Nephron (organoid): ENCODE results near the gene PKHD1.

Experiments
- H3K27ac Mint-ChIP-seq, 3 experiments: 2 replicates each; pipeline ENCODE4 v1.8.0; 2020; ENCODE audit warnings: mixed read lengths in 3 of 3, mild to moderate bottlenecking in 2 of 3, moderate library complexity in 1 of 3
- H3K27me3 Mint-ChIP-seq: 2 replicates; pipeline ENCODE4 v1.8.0; 2021; ENCODE audit warnings: low read depth, mild to moderate bottlenecking, moderate library complexity, mixed read lengths
- H3K36me3 Mint-ChIP-seq: 2 replicates; pipeline ENCODE4 v1.8.0; 2020; ENCODE audit warnings: low read depth, mixed read lengths
- H3K4me1 Mint-ChIP-seq: 2 replicates; pipeline ENCODE4 v1.8.0; 2020; ENCODE audit warnings: mixed read lengths
- H3K4me3 Mint-ChIP-seq, 3 experiments: 2 replicates each; pipeline ENCODE4 v1.8.0; 2020; ENCODE audit warnings: mild to moderate bottlenecking in 3 of 3, mixed read lengths in 3 of 3, moderate library complexity in 2 of 3
- H3K9me3 Mint-ChIP-seq: 2 replicates; pipeline ENCODE4 v1.8.0; 2020; ENCODE audit warnings: mixed read lengths
- TF ChIP-seq, protein P1 (sequence below), 3 experiments: fragments of 200-600 bp; sonication (generic); IDR thresholded peaks; one replicate each; pipeline ENCODE4 v1.5.0; 2021; ENCODE audit warnings: antibody characterized with exemption in 3 of 3; ENCODE audit not compliant: unreplicated experiment in 3 of 3

Gene PKHD1

DNA sequence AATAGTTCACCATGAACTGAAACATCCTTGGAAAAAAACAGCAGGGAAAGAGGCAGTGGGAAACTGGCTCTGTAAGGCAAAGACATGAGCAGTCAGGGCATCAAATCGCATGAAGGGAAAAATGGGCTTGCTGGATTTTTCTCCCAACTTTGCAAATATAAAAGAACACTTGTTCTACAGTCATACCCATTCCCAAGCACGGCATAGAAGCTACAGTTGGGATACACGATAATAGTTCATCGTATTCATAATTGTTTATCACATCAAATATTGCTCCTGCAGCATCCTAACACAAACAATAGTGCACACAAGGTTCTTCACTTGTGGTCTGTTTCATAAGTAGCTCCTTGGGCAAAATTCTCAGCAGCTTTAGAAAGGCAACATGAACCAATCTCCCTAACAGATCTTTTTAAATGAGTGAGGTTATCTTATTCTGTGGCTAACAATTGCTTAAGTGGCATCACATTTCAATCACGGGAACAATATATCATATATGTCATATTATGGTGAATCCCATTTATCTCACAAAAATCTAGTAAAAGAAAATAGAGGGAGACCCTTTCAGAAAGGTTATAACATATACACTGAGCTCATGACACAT is 243.9 kb downstream of the PKHD1 start:
- H3K4me1 Mint-ChIP-seq = peaks cover 51% of the 10 kb centered on the region
- peaks cover 2% of the 10 kb centered on the region for H3K9me3 Mint-ChIP-seq
- H3K36me3 Mint-ChIP-seq = peaks cover 6% of the 10 kb centered on the region
- peak overlapping the region in 1 of 3 experiments; percentile 65 for H3K27ac Mint-ChIP-seq
- TF ChIP-seq, protein P1, sequence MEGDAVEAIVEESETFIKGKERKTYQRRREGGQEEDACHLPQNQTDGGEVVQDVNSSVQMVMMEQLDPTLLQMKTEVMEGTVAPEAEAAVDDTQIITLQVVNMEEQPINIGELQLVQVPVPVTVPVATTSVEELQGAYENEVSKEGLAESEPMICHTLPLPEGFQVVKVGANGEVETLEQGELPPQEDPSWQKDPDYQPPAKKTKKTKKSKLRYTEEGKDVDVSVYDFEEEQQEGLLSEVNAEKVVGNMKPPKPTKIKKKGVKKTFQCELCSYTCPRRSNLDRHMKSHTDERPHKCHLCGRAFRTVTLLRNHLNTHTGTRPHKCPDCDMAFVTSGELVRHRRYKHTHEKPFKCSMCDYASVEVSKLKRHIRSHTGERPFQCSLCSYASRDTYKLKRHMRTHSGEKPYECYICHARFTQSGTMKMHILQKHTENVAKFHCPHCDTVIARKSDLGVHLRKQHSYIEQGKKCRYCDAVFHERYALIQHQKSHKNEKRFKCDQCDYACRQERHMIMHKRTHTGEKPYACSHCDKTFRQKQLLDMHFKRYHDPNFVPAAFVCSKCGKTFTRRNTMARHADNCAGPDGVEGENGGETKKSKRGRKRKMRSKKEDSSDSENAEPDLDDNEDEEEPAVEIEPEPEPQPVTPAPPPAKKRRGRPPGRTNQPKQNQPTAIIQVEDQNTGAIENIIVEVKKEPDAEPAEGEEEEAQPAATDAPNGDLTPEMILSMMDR (IDR thresholded peaks at IDR 0.05; ENCODE audit: unreplicated experiment in 3 of 3) = no peak
- H3K4me3 Mint-ChIP-seq = no peak overlapping the region
- H3K27me3 Mint-ChIP-seq = no peaks in the 10 kb centered on the region

DNA sequence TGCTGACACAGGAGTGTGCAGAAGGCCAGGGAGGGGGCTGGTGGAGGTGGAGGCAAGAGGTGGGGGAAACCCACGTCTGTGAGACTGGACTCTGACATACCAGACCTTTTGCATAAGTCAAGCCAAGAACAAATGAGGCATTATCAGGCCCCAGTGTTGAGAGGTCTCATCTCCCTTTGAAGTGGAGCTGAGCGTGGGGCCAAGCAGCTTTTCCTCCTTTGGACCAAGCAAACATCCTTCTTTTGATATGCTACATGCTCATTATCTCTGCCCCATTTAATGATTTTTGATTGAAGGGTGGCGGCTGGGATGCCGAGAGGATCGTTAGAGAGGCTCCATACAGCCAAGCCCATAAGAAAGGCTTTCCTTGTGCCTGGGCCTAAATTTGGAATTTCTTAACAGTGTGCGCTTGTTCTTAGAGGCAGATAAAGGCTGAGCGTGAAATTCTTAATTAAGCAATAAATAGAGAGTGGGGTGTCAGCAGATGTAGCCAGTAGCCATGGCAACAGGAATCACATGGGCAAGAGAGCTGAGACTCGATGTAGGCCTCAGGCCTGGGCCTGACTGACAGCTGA is 244.5 kb downstream of the PKHD1 start:
- Mint-ChIP-seq H3K36me3 (peaks cover 4% of the 10 kb centered on the region), H3K4me3 (no peak overlapping the region), H3K27me3 (no peaks in the 10 kb centered on the region), H3K27ac (peak overlapping the region; percentile 3 to 65 (median 52)), H3K4me1 (peaks cover 51% of the 10 kb centered on the region), H3K9me3 (no peaks in the 10 kb centered on the region)
- TF ChIP-seq, protein P1 (IDR thresholded peaks at IDR 0.05; ENCODE audit: unreplicated experiment in 3 of 3) = no peak

DNA sequence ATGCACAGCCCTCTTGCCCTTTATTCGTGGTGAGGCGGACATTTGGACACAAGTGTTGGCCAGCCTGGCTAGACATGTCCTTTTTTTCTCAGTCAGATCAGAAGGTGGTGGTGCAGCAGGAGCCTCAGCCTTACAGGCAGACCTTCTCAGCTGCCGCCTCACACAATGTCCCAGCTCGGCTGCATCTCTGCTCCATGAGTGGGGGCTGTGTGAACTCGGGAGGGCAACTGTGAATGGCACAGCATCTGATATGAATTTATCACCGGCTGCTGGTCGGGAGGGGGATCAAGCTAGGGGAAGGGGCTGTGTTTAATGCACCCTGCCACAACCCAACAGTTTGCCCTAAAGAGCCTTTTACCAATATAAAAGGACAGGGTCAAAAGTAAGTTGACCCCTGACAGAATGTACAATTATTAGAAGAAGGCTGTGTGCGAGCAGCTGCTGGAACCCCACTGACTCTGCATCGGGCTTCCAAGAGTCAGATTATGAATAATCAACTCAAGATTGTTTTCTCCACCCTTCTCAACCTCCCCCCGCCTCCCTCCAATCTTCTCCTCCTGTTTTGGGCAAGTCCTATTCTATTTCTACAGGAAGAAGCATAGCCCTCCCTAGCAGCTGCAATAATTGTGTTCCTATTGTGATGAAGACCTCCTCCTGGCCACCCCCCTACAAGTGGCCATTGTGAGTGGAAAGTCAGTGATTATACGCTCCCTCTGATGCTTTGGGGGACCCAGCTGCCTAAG is 245.2 kb downstream of the PKHD1 start:
- Mint-ChIP-seq H3K4me3 (no peak overlapping the region), H3K27me3 (no peaks in the 10 kb centered on the region), H3K9me3 (no peaks in the 10 kb centered on the region), H3K27ac (peak overlapping the region; percentile 3 to 65 (median 52)), H3K4me1 (peaks cover 51% of the 10 kb centered on the region), H3K36me3 (no peaks in the 10 kb centered on the region)
- TF ChIP-seq, protein P1 (IDR thresholded peaks at IDR 0.05; ENCODE audit: unreplicated experiment in 3 of 3) = no peak

DNA sequence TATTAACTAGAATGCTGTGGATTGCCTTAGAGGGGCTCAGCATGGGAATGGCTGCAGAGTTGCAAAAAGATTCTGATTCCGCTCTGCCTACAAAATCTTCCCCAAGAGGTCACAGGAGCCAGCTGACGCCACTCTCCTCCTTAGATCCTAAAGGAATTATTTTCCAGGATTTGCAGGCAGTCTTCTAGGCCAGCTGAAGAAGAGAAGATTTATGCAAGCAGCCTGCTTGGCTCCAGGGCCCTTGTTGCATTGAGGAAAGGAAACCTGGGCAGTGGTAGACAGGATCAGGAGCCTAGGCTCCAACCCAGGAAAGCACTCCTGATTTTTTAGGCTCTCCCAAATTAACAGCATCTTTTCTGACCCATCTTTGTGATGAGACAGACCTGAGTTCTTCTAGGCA is 245.8 kb downstream of the PKHD1 start:
- H3K4me1 Mint-ChIP-seq = peaks cover 51% of the 10 kb centered on the region
- H3K9me3 Mint-ChIP-seq = no peaks in the 10 kb centered on the region
- H3K4me3 Mint-ChIP-seq = no peak overlapping the region
- H3K27me3 Mint-ChIP-seq = no peaks in the 10 kb centered on the region
- peak overlapping the region in 2 of 3 experiments; percentile 52 to 65 for H3K27ac Mint-ChIP-seq
- TF ChIP-seq, protein P1 (IDR thresholded peaks at IDR 0.05; ENCODE audit: unreplicated experiment in 3 of 3) = no peak
- no peaks in the 10 kb centered on the region for H3K36me3 Mint-ChIP-seq

DNA sequence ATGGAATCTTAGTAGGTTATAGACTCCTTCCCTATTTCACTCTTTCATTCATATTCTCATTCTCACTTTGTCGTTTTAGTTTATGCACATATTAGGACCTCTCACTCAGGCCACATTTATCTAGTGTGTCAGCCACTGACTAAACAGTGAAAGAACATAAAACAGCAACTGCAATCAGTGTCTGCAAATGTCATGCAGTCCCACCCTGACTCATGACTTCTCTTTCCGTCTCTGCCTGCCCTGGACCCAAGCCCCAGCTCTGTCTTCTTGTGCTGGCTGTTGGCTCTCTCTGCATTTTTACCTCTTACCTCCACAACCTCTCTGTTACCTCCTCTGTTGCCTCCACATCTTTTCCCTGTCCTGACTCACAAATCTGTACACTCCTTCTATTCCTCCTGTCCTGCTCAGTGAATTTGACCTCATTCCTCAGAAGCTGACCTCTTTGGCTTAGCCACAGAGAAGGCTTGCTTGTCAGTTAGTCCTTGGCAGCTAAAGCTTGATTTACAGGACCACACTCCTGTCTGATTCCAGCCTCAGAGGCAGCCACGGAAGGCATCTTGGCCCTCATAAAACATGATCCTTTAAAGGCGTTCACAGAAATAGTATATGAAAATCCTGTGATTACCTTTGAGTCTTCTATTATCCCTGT is 247.6 kb downstream of the PKHD1 start:
- peaks cover 51% of the 10 kb centered on the region for H3K4me1 Mint-ChIP-seq
- H3K4me3 Mint-ChIP-seq = no peak overlapping the region
- no peaks in the 10 kb centered on the region for H3K27me3 Mint-ChIP-seq
- no peak overlapping the region for H3K27ac Mint-ChIP-seq
- H3K36me3 Mint-ChIP-seq = no peaks in the 10 kb centered on the region
- TF ChIP-seq, protein P1 (IDR thresholded peaks at IDR 0.05; ENCODE audit: unreplicated experiment in 3 of 3) = no peak
- no peaks in the 10 kb centered on the region for H3K9me3 Mint-ChIP-seq
